SKM-1 (cell line): ENCODE measurements around the gene KISS1.
"Not testable (repeated sequence)": the region's sequence is repeated elsewhere in the genome, so short reads cannot be mapped to it uniquely, and the experiment has no call there.

ENCODE experiments used
- DNase-seq: peaks from one replicate; lab custom pipeline; 2025; ENCODE audit not compliant: unreplicated experiment; lab: John Stamatoyannopoulos, UW

The KISS1 gene

DNA sequence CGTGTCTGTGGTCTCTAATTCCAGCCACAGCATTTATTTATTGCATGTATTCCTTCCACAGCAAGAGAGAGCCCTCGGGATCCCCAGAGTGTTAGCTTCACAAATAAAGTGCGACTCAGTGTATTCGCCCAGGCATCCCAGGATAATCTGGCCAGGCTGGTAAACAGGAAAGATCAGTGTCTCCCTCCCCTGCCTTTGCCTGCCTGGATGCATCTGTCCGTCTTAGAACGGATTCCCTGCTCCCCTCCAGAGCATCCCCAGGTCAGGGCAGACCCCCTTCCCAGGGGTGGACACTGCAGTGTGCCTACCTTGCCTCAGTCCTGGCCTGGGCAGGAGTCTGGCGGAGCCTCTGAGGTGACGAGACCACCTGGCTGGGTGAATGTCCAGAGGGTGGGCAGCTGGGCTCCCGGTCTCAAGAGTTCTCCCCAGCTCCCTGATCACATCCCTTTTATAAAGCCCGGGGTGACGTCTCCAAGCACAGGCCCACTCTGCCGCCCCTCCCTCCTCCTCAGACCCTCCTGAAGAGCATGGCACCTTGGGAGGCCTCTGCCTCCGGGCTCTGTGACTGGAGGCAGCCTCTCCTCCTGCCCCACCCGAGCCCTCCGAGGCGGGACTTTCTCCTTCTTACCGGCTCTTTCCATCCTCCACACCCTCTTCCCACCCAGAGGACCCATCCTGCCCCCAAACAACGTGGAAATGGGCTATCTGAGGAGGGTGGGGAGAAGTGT is at the start of gene KISS1:
Gene KISS1, minus strand, starts transcription at position 424 of the 728 bp plus-strand sequence. CDS start 3,615 bp downstream, outside the sequence.
- DNase-seq, result no peak

DNA sequence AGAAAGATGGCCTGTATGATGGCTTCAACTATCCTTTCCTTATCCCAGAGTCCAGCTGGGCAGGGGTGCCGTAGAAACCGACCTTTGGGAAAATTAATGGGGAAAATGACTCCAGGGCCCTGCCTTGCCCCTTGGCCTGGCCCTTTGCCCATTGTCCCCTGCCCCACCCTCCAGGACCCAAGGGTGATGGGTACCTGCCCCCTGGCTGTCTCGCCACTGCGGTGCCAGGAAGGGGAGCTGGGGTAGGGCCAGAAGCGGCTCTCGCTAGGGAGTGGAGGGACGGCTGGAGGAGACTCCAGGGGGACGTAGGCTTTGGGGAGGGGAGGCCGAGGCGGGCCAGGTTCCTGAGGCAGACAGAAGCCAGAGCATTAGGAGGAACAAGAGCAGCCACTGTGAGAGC is 46.6 kb upstream of the KISS1 start:
- no peak for DNase-seq

DNA sequence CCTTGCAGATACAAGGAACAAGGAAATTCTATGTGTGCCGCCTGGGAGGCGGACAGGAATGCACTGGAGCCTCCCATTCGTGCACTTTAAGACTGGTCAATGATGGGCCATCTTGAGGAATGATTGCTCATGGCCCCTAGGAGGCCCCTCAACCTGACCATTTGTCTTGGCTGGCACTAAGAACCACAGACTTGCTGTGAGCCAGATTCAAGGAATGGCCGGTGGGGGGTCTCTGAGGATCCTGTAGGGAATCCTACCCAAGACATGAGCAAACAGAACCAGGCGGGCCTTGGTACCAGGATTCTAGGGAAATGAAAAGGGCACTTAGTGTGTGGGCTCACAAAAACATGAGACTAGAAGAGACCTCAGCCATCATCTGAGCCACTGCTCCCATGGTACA is 45.6 kb upstream of the KISS1 start:
- no peak for DNase-seq

- no peak for DNase-seq
Measured at GRCh38 chr1:204241050-204241449, 44.8 kb upstream of the KISS1 start.

DNA sequence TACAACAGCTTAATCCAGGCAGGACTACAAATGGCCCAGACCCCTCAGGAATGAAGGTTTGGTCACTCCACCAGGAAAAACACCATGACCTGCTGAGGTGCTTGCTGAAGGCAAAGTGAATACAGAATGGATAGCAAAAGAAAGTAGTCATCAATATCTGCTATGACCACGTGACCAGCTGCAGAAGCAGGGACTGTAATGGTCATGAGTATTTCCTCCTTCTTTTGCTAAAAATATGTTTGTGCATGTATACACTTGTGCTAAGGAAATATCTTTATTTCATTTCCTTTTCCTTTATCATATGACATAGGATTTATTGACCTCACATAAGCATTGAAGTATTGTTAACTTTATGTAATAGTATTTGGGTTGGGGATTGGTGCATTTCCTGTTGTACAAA is 43.9 kb upstream of the KISS1 start:
- DNase-seq, result no peak

DNA sequence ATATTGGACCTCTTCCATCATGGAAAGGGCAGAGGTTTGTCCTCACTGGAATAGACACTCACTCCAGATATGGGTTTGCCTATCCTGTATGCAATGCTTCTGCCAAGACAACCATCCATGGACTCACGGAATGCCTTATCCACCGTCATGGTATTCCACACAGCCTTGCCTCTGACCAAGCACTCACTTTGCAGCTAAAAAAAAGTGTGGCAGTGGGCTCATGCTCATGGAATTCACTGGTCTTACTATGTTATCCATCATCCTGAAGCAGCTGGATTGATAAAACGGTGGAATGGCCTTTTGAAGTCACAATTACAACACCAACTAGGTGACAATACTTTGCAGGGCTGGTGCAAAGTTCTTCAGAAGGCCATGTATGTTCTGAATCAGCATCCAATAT is 43.1 kb upstream of the KISS1 start:
- not testable (repeated sequence) for DNase-seq

DNA sequence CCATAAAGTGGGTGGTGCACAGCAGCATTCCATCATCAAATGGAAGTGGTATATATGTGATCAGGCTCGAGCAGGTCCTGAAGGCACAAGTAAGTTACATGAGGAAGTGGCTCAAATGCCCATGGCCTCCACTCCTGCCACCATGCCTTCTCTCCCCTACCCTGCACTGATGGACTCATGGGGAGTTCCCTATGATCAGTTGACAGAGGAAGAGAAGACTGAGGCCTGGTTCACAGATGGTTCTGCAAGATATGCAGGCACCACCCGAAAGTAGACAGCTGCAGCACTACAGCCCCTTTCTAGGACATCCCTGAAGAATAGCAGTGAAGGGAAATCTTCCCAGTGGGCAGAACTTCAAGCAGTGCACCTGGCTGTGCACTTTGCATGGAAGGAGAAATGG is 42.2 kb upstream of the KISS1 start:
- DNase-seq, result not testable (repeated sequence)

DNA sequence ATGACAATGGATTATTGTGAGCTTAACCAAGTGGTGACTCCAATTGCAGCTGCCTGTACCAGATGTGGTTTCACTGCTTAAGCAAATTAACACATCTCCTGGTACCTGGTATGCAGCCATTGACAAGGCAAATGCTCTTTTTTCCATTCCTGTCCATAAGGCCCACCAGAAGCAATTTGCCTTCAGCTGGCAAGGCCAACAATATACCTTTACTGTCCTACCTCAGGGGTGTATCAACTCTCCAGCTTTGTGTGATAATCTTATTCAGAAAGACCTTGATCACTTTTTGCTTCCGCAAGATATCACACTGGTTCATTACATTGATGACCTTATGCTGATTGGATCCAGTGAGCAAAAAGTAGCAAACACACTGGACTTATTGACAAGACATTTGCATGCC is 41.2 kb upstream of the KISS1 start:
- not testable (repeated sequence) for DNase-seq

- no peak for DNase-seq
Measured at GRCh38 chr1:204232526-204232925, 36.2 kb upstream of the KISS1 start.

DNA sequence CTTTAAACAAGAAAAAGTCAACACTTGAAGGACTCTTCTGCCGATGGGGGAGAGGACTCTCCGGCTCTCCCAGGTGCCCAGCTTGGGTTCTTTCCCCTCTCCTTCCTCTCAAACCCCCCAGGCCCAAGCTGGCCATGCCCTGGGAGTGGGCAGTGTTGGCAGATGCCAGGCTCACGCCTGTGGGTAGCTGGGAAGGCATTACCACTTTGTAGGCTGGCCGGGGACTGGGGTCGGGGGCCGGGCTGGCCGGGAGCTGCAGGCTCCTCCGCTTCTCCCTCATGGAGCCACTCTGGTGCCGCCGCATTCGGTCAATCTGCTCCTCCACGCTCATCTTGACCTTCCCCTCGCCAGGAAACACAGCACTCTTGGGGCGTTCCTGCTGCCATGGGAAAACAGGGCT is 33.9 kb upstream of the KISS1 start:
- no peak for DNase-seq

DNA sequence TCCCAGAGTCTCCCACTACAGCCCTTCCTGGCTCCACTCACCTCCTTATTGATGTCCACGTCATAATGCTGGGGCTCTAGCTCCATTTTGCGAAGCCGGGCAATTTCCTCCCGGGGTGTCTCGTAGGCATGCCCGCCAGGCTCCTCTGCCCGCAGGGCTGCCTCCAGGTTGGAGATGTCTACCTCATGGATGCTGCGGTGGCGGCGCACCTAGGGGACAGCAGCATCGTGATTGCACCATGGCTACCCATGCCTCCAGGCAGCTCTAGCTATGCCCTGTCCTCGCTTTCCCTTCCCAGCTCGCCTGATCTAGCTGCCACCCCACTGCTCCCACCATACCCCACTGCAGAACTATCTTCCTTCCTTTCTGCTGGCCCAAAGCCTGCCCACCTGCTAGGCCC is 32.6 kb upstream of the KISS1 start:
- no peak for DNase-seq

DNA sequence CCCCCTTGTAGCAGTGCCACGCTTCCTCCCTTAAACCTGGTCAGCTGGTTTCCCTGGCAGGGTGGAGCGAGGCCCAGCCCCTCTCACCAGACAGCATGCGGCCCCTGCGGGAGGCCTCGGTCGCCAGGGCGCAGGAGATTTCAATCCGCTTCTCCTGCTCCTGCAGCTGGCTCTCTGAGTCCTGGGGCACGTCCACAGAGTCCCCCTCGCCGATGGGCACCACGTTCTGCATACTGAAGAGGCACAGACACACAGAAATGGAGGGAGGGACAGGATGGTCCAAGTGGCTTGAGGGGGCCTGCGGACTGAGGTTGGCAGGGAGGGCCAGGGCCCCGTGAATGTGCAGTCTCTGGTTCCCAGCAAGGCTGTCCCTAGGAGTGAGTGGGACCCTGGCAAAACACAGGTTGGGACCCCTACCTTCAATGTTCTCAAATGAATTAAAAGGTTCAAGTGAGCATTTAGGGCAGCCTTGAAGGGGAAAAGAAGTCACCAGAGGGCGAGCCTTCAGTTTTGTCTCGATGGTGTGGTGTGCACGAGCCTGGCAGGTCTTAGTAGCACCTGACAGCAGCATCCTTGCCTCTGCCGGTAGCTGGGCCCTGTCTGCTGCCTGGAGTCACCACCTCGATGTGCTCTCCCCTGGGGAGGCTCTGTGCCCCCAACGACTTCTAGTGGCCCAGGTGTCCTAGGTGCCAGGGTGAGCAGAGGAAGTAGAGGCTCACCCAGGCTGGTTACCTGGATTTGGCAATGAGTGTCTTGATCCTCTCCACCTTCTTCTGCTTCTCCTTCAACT is 31.9 kb upstream of the KISS1 start:
- no peak for DNase-seq

- DNase-seq, result no peak
Measured at GRCh38 chr1:204227351-204227750, 31.1 kb upstream of the KISS1 start.

DNA sequence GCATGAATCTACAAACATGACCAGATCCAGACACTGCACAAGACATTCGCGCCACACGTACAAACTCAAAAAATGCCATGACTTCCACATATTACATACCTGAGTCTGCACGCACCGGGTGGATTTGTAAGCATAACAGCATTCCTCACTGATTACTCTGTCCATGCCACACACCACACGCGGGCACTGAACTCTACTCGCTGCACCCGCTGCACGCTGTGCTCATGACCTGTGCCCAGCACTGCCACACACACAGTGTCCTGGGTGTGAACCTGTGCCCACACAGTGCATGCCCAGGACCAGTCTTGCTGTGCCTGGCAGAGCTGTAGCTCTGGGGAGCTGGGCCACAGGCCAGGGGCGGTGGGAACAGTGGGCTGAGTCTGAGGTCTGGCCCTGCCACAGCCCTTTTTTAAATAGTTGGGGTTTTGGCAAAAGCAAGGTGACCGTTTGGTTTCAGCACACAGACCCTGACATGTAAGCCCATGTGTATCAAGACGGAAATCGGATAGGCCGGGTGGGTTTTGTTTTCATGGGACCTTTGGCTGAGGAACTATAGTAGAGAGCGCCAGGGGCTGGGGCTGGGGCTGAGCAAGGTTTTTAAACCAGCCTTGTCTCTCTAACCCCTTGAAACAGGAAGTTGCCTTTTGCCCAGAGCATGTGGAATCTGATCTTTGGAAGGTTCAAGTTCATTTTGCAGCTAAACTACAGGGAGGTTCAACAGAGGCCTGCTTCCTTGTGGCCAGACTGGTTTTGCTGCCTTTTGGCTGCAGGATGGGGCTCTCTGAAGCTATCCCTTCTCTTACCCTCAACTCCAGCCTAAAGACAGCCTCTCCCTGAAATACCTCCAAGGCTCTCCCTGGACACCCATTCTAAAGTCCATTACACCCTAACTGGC is 29.8 kb upstream of the KISS1 start:
- DNase-seq, result peak; percentile 15

- no peak for DNase-seq
Measured at GRCh38 chr1:204224655-204225054, 28.4 kb upstream of the KISS1 start.

- DNase-seq, result no peak
Measured at GRCh38 chr1:204223129-204223860, 27.0 kb upstream of the KISS1 start.

GRCh38 chr1:204222764-204223055 is 26.4 kb upstream of the KISS1 start:
- DNase-seq, result no peak

- no peak for DNase-seq
Measured at GRCh38 chr1:204222006-204222763, 25.9 kb upstream of the KISS1 start.

GRCh38 chr1:204221271-204221670 is 25.0 kb upstream of the KISS1 start:
- no peak for DNase-seq

GRCh38 chr1:204219971-204220616 is 23.8 kb upstream of the KISS1 start:
- DNase-seq, result no peak
